Stimulated activated CD4-positive, alpha-beta T cell treated with anti-CD3 and anti-CD28 coated beads, Interleukin-2, amount 100 ng/mL, for 24 hours (primary cell): Measurements from ENCODE around the gene TMEM191C.
A peak's percentile ranks its signal among the peaks of the same experiment; 100 is the strongest.
"Not testable (repeated sequence)": the region's sequence is repeated elsewhere in the genome, so short reads cannot be mapped to it uniquely, and the experiment has no call there.

Experiments used
- DNase-seq, 2 donors: peaks; one replicate each; pipeline ENCODE4 v3.0.0-alpha.2; 2020

TMEM191C gene

GRCh38 chr22:21467337-21468193 lies at the start of gene TMEM191C:
TMEM191C (plus strand) TSS chr22:21467387; CDS start chr22:21467460, 73 bp downstream.
- not testable (repeated sequence) for DNase-seq

GRCh38 chr22:21417853-21418252 lies 49.3 kb upstream of the TMEM191C start:
- DNase-seq, result peak in 1 of 2 donors; percentile 44

GRCh38 chr22:21418974-21419638 lies 48.1 kb upstream of the TMEM191C start:
- DNase-seq, result not testable (repeated sequence)

- not testable (repeated sequence) for DNase-seq
Measured at GRCh38 chr22:21420180-21420763, 46.9 kb upstream of the TMEM191C start.

- not testable (repeated sequence) for DNase-seq
Measured at GRCh38 chr22:21424084-21424709, 43.0 kb upstream of the TMEM191C start.

- DNase-seq, result not testable (repeated sequence)
Measured at GRCh38 chr22:21434378-21435233, 32.6 kb upstream of the TMEM191C start.

GRCh38 chr22:21435998-21436810 lies 31.0 kb upstream of the TMEM191C start:
- not testable (repeated sequence) for DNase-seq

GRCh38 chr22:21438013-21438412 lies 29.2 kb upstream of the TMEM191C start:
- not testable (repeated sequence) for DNase-seq

- DNase-seq, result not testable (repeated sequence)
Measured at GRCh38 chr22:21440018-21440636, 27.1 kb upstream of the TMEM191C start.

GRCh38 chr22:21440676-21441075 lies 26.5 kb upstream of the TMEM191C start:
- DNase-seq, result not testable (repeated sequence)

GRCh38 chr22:21441170-21441569 lies 26.0 kb upstream of the TMEM191C start:
- not testable (repeated sequence) for DNase-seq

GRCh38 chr22:21442123-21442522 lies 25.1 kb upstream of the TMEM191C start:
- DNase-seq, result not testable (repeated sequence)

GRCh38 chr22:21442646-21443045 lies 24.5 kb upstream of the TMEM191C start:
- peak in 1 of 2 donors; percentile 9 for DNase-seq

GRCh38 chr22:21443057-21443734 lies 24.0 kb upstream of the TMEM191C start:
- DNase-seq, result peak in 1 of 2 donors; percentile 14

- DNase-seq, result peak in 1 of 2 donors; percentile 15
Measured at GRCh38 chr22:21443735-21444421, 23.3 kb upstream of the TMEM191C start.

GRCh38 chr22:21444701-21445436 lies 22.3 kb upstream of the TMEM191C start:
- peak in 1 of 2 donors; percentile 11 for DNase-seq

- peak in 1 of 2 donors; percentile 14 for DNase-seq
Measured at GRCh38 chr22:21445437-21446127, 21.6 kb upstream of the TMEM191C start.
